ENCODE data around the gene SPG21. TPM values are rescaled to one million over a fixed set of nuclear protein-coding genes. Genes with fewer than 3 reads are reported as not detected.

Gene SPG21
- total RNA-seq, 1 experiment from 2014 or later = 104 TPM

DNA sequence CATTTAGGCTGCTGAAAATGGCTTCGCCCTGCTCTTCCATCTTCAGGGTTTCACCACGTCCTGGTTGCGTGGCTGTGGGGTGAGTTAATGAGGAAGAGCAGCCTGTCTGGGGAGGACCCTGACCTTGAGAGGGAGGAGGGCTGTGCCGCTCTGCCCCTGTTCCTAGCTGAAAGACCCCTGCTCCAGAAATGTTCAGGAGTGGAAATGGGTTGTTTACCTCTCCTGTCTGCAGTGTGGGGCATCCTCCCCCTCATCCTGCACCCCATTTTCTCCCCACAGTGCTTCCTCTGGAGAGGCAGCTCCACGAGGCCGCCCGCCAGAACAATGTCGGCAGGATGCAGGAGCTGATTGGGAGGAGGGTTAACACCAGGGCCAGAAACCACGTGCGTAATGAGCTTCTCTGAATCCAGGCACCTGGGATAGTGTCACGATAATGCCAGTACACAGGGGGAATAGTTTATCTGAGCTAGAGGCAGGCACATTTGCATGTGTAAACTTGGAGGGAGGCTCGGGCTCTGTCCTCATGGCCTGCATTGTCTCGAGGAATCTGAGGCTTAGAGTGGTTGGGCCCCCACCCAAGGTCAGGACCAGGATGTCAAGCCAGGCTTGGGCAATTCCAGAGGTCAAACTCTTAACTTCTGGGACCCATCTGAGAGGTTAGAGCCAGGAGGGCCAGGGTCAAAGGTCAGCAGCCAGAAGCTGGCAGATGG is 74.0 kb downstream of the SPG21 start:
- peaks cover 84% of the 10 kb centered on the region for H3K27me3 Mint-ChIP-seq (ENCODE audit: unreplicated experiment)
- no peak overlapping the region for H3K27ac Mint-ChIP-seq (ENCODE audit: unreplicated experiment)
- CTCF ChIA-PET = interaction anchor here (0.7 kb wide), 1 partner anchor 27 kb away, joined by 3 read pairs; no protein-coding TSS in a partner anchor
- intact Hi-C loops (cut with micrococcal nuclease; ENCODE audit: unreplicated experiment) = no loop called here
- DNase-seq = no peak
- peaks cover 10% of the 10 kb centered on the region for H3K36me3 Mint-ChIP-seq (ENCODE audit: insufficient read depth, unreplicated experiment)
- H3K4me1 Mint-ChIP-seq (ENCODE audit: low read depth, unreplicated experiment) = peaks cover 8% of the 10 kb centered on the region
- no peaks in the 10 kb centered on the region for H3K9me3 Mint-ChIP-seq (ENCODE audit: low read depth, unreplicated experiment)
- TF ChIP-seq CTCF (IDR thresholded peaks at IDR 0.05; ENCODE audit: unreplicated experiment) = no peak
- no peak overlapping the region for H3K4me3 Mint-ChIP-seq (ENCODE audit: low read depth, unreplicated experiment)
- BruUV-seq (replicated peaks) = no TSS peak

Other genes with a start within 250 kb of the SPG21 start
- 1.4 and 1.6 TPM in 2 replicates for gene RBPMS2, start 214.3 kb downstream of the SPG21 start, total RNA-seq (2022)
- 33.9 and 51.5 TPM in 2 replicates for gene PIF1, start 164.3 kb downstream of the SPG21 start, total RNA-seq (2022)
- gene PLEKHO2, start 148.0 kb downstream of the SPG21 start, total RNA-seq (2022) = 2.0 and 2.4 TPM in 2 replicates
- 0.37 and 0.42 TPM in 2 replicates for gene ANKDD1A, start 78.0 kb downstream of the SPG21 start, total RNA-seq (2022)
- gene MTFMT, start 39.7 kb upstream of the SPG21 start, total RNA-seq (2022) = 18.9 and 27.6 TPM in 2 replicates
- not detected in 2 replicates for gene SLC51B, start 55.5 kb upstream of the SPG21 start, total RNA-seq (2022)
- gene RASL12, start 78.1 kb upstream of the SPG21 start, total RNA-seq (2022) = 0.12 and 0.39 TPM in 2 replicates
- not detected in 2 replicates for gene KBTBD13, start 86.8 kb upstream of the SPG21 start, total RNA-seq (2022)
- 5.2 TPM in 2 replicates for gene UBAP1L, start 125.3 kb upstream of the SPG21 start, total RNA-seq (2022)
- 26.4 and 33.9 TPM in 2 replicates for gene PDCD7, start 143.9 kb upstream of the SPG21 start, total RNA-seq (2022)
- gene CLPX, start 195.4 kb upstream of the SPG21 start, total RNA-seq (2022) = 44.9 and 50.3 TPM in 2 replicates
- gene CILP, start 221.6 kb upstream of the SPG21 start, total RNA-seq (2022) = 0.05 TPM in 1 of 2 replicates, not detected in the other

Data from Calu3 (cell line).